Esophagus squamous epithelium (tissue), 4 donors: ENCODE measurements around the gene PGLYRP2.

Experiments used
- CTCF ChIP-seq, 6 experiments: fragments of 450-650 bp in 4 of 6; fragments of 200-600 bp in 2 of 6; sonication (generic) in 2 of 6; IDR thresholded peaks; one replicate each; pipeline ENCODE4 v1.5.1; 2016 to 2019; ENCODE audit warnings: antibody characterized with exemption in 6 of 6, mild to moderate bottlenecking in 4 of 6, moderate library complexity in 4 of 6
- POLR2A ChIP-seq, 4 donors: fragments of 450-650 bp; IDR thresholded peaks; one replicate each; pipeline ENCODE4 v1.6.1; 2017; ENCODE audit warnings: antibody characterized with exemption in 4 of 4, mild to moderate bottlenecking in 4 of 4, moderate library complexity in 3 of 4

DNA sequence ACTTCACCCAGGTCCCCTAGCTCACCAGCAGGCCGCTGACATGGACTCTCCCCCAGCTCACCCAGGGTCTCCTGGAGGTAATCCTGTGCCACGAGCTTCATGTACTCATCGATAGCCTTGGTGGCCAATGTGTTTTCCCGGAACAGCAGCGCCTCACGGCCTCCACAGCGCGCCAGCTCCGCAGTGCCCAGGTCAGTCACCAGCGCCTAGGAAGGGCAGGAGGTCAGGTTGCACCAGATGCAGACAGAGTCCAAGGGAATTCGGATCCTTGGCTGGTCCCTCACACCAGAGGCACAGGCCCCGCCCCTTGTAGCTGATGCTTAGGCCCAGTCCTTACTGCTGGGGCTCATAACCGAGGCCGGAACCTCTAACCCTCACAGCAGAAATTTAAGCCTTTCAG, 22.9 kb downstream of the PGLYRP2 start:
- TF ChIP-seq CTCF (IDR thresholded peaks at IDR 0.05) (no peak), POLR2A (IDR thresholded peaks at IDR 0.05) (no peak)
